ENCODE measurements around the gene INHA.

GRCh38 chr2:219624565-219624964, 52.5 kb downstream of the INHA start:
- no peak for TF ChIP-seq CTCF (IDR thresholded peaks at IDR 0.05)
- TF ChIP-seq EP300 (IDR thresholded peaks at IDR 0.05), result no peak
- TF ChIP-seq POLR2AphosphoS5 (IDR thresholded peaks at IDR 0.05), result no peak
- TF ChIP-seq POLR2A (IDR thresholded peaks at IDR 0.05), result no peak
